Trophoblast cell (in vitro differentiated cells and primary cell): ENCODE results near the gene TBX5.

Experiments used
- DNase-seq, 2 donors: peaks; one replicate each; pipeline ENCODE4 v3.0.0-alpha.2; 2016
- H2AFZ ChIP-seq: 2 replicates; pipeline ENCODE4 v1.6.1; 2013; ENCODE audit warnings: low read length, moderate library complexity, mild to moderate bottlenecking; ENCODE audit not compliant: insufficient read depth, poor library complexity
- H2AK5ac ChIP-seq: 2 replicates; pipeline ENCODE4 v1.6.1; 2013; ENCODE audit warnings: mild to moderate bottlenecking, low read length
- H2BK120ac ChIP-seq: 2 replicates; pipeline ENCODE4 v1.6.1; 2013; ENCODE audit warnings: low read length, mild to moderate bottlenecking, moderate library complexity; ENCODE audit not compliant: insufficient read depth, poor library complexity
- H2BK12ac ChIP-seq: 2 replicates; pipeline ENCODE4 v1.6.1; 2013; ENCODE audit warnings: mild to moderate bottlenecking, low read length, moderate library complexity
- H2BK5ac ChIP-seq: 2 replicates; pipeline ENCODE4 v1.6.1; 2013; ENCODE audit warnings: low read length, low read depth, moderate library complexity, mild to moderate bottlenecking; ENCODE audit not compliant: poor library complexity
- H3K14ac ChIP-seq: 2 replicates; pipeline ENCODE4 v1.6.1; 2013; ENCODE audit warnings: mild to moderate bottlenecking, low read length
- H3K18ac ChIP-seq: 2 replicates; pipeline ENCODE4 v1.6.1; 2013; ENCODE audit warnings: mild to moderate bottlenecking, low read length
- H3K23ac ChIP-seq: 2 replicates; pipeline ENCODE4 v1.6.1; 2013; ENCODE audit warnings: low read length
- H3K27ac ChIP-seq: 2 replicates; pipeline ENCODE4 v1.5.1; 2013; ENCODE audit warnings: low read depth, mild to moderate bottlenecking, inconsistent platforms, low read length, moderate library complexity
- H3K27me3 ChIP-seq: 2 replicates; pipeline ENCODE4 v1.6.1; 2013; ENCODE audit warnings: inconsistent platforms, mild to moderate bottlenecking, low read length, moderate library complexity; ENCODE audit not compliant: insufficient read depth
- H3K36me3 ChIP-seq, 2 experiments: 1 replicate in 1 of 2; 2 replicates in 1 of 2; pipeline ENCODE4 v1.6.1; 2013; ENCODE audit warnings: low read length in 2 of 2, mild to moderate bottlenecking in 2 of 2, moderate library complexity in 1 of 2; ENCODE audit not compliant: insufficient read depth in 2 of 2, control insufficient read depth in 1 of 2
- H3K4ac ChIP-seq: 2 replicates; pipeline ENCODE4 v1.6.1; 2013; ENCODE audit warnings: low read depth, mild to moderate bottlenecking, low read length, moderate library complexity
- H3K4me1 ChIP-seq, 2 experiments: 1 replicate in 1 of 2; 2 replicates in 1 of 2; pipeline ENCODE4 v1.6.1; 2013; ENCODE audit warnings: low read length in 2 of 2, mild to moderate bottlenecking in 2 of 2, moderate library complexity in 1 of 2; ENCODE audit not compliant: insufficient read depth in 2 of 2, control insufficient read depth in 1 of 2
- H3K4me2 ChIP-seq: 2 replicates; pipeline ENCODE4 v1.6.1; 2013; ENCODE audit warnings: inconsistent platforms, mild to moderate bottlenecking, low read length, moderate library complexity
- H3K4me3 ChIP-seq: 2 replicates; pipeline ENCODE4 v1.5.1; 2013; ENCODE audit warnings: mild to moderate bottlenecking, low read depth, low read length, inconsistent platforms
- H3K79me1 ChIP-seq: one replicate; pipeline ENCODE4 v1.6.1; 2013; ENCODE audit warnings: low read length
- H3K79me2 ChIP-seq: 2 replicates; pipeline ENCODE4 v1.6.1; 2013; ENCODE audit warnings: low read length, mild to moderate bottlenecking; ENCODE audit not compliant: control insufficient read depth, insufficient read depth, poor library complexity
- H3K9ac ChIP-seq: 2 replicates; pipeline ENCODE4 v1.6.1; 2013; ENCODE audit warnings: mild to moderate bottlenecking, low read length
- H3K9me3 ChIP-seq: 2 replicates; pipeline ENCODE4 v1.6.1; 2013; ENCODE audit warnings: low read depth, mild to moderate bottlenecking, control low read depth, inconsistent platforms, low read length; ENCODE audit not compliant: insufficient read depth
- H4K12ac ChIP-seq: 2 replicates; pipeline ENCODE4 v1.6.1; 2013; ENCODE audit warnings: low read depth, mild to moderate bottlenecking, low read length, moderate library complexity
- H4K8ac ChIP-seq: 2 replicates; pipeline ENCODE4 v1.6.1; 2013; ENCODE audit warnings: low read depth, mild to moderate bottlenecking, low read length, moderate library complexity
- H4K91ac ChIP-seq: one replicate; pipeline ENCODE4 v1.6.1; 2013; ENCODE audit warnings: low read depth, mild to moderate bottlenecking, low read length, moderate library complexity
- WGBS: extraction: QIAGEN DNeasy Blood & Tissue Kit; methylation state at CpG from one replicate; pipeline ENCODE4 v1.1.7; 2013; ENCODE audit warnings: missing lambda C conversion rate; ENCODE audit not compliant: insufficient read length, insufficient coverage; ENCODE audit errors: extremely low coverage; 5-methylcytosine and 5-hydroxymethylcytosine counted together

TBX5 gene

GRCh38 chr12:114320968-114321367 is 85.0 kb downstream of the TBX5 start:
- no peak overlapping the region for H3K14ac ChIP-seq
- no peaks in the 10 kb centered on the region for H3K36me3 ChIP-seq
- no peak overlapping the region for H3K23ac ChIP-seq
- H3K4me2 ChIP-seq, result no peak overlapping the region
- no peak overlapping the region for H3K4me3 ChIP-seq
- H3K4me1 ChIP-seq, result peaks cover 0 to 2% of the 10 kb centered on the region in 2 experiments
- no peak overlapping the region for H2AK5ac ChIP-seq
- H3K18ac ChIP-seq, result no peak overlapping the region
- H3K4ac ChIP-seq, result no peak overlapping the region
- no peak overlapping the region for H2BK12ac ChIP-seq
- H4K12ac ChIP-seq, result no peak overlapping the region
- H4K8ac ChIP-seq, result no peak overlapping the region
- no peak overlapping the region for H4K91ac ChIP-seq
- no CpG with 5 or more reads among the region's 8 CpGs for WGBS
- no peaks in the 10 kb centered on the region for H3K27me3 ChIP-seq
- H3K27ac ChIP-seq, result no peak overlapping the region
- no peak overlapping the region for H2BK120ac ChIP-seq
- H3K79me2 ChIP-seq, result no peaks in the 10 kb centered on the region
- no peaks in the 10 kb centered on the region for H3K9me3 ChIP-seq
- DNase-seq, result no peak
- H3K9ac ChIP-seq, result no peak overlapping the region
- no peak overlapping the region for H2AFZ ChIP-seq
- H2BK5ac ChIP-seq, result no peak overlapping the region
- no peaks in the 10 kb centered on the region for H3K79me1 ChIP-seq

- DNase-seq, result no peak
- H3K14ac ChIP-seq, result no peak overlapping the region
- H3K27ac ChIP-seq, result no peak overlapping the region
- H3K9ac ChIP-seq, result no peak overlapping the region
- H3K9me3 ChIP-seq, result no peaks in the 10 kb centered on the region
- H4K91ac ChIP-seq, result no peak overlapping the region
- no peak overlapping the region for H2BK5ac ChIP-seq
- H3K27me3 ChIP-seq, result no peaks in the 10 kb centered on the region
- WGBS, result no CpG with 5 or more reads among the region's 9 CpGs
- H3K4me1 ChIP-seq, result peaks cover 0 to 2% of the 10 kb centered on the region in 2 experiments
- H3K79me2 ChIP-seq, result no peaks in the 10 kb centered on the region
- no peaks in the 10 kb centered on the region for H3K79me1 ChIP-seq
- H3K36me3 ChIP-seq, result no peaks in the 10 kb centered on the region
- H3K4me3 ChIP-seq, result no peak overlapping the region
- no peak overlapping the region for H2BK12ac ChIP-seq
- no peak overlapping the region for H2AK5ac ChIP-seq
- no peak overlapping the region for H3K4me2 ChIP-seq
- H4K8ac ChIP-seq, result no peak overlapping the region
- no peak overlapping the region for H2BK120ac ChIP-seq
- H2AFZ ChIP-seq, result no peak overlapping the region
- no peak overlapping the region for H4K12ac ChIP-seq
- H3K18ac ChIP-seq, result no peak overlapping the region
- no peak overlapping the region for H3K4ac ChIP-seq
- H3K23ac ChIP-seq, result no peak overlapping the region
Observed at GRCh38 chr12:114320101-114320500, 85.8 kb downstream of the TBX5 start.

- Histone ChIP-seq H4K8ac (no peak overlapping the region), H3K9ac (no peak overlapping the region)
- WGBS, result no CpG with 5 or more reads among the region's 11 CpGs
Observed at GRCh38 chr12:114319422-114319821, 86.5 kb downstream of the TBX5 start.

GRCh38 chr12:114318984-114319383 is 87.0 kb downstream of the TBX5 start:
- Histone ChIP-seq H3K27me3 (no peaks in the 10 kb centered on the region), H3K36me3 (no peaks in the 10 kb centered on the region), H3K9me3 (no peaks in the 10 kb centered on the region), H2BK120ac (no peak overlapping the region), H3K79me2 (no peaks in the 10 kb centered on the region), H3K23ac (no peak overlapping the region), H4K8ac (no peak overlapping the region), H3K27ac (no peak overlapping the region), H3K9ac (no peak overlapping the region), H2AK5ac (no peak overlapping the region), H2BK12ac (no peak overlapping the region), H4K12ac (no peak overlapping the region), H3K4ac (no peak overlapping the region), H4K91ac (no peak overlapping the region), H2AFZ (no peak overlapping the region), H3K4me2 (no peak overlapping the region), H3K14ac (no peak overlapping the region), H3K4me3 (no peak overlapping the region), H2BK5ac (no peak overlapping the region), H3K79me1 (no peaks in the 10 kb centered on the region), H3K18ac (no peak overlapping the region), H3K4me1 (peaks cover 0 to 2% of the 10 kb centered on the region in 2 experiments)
- WGBS, result no CpG with 5 or more reads among the region's 2 CpGs
- no peak for DNase-seq

More at GRCh38 chr12:114319422-114319821, 86.5 kb downstream of the TBX5 start:
- Histone ChIP-seq H2BK12ac (no peak overlapping the region), H2AK5ac (no peak overlapping the region), H3K79me1 (no peaks in the 10 kb centered on the region), H3K18ac (no peak overlapping the region), H4K12ac (no peak overlapping the region), H3K23ac (no peak overlapping the region), H2AFZ (no peak overlapping the region), H3K79me2 (no peaks in the 10 kb centered on the region), H3K4me3 (no peak overlapping the region), H4K91ac (no peak overlapping the region), H2BK5ac (no peak overlapping the region), H3K9me3 (no peaks in the 10 kb centered on the region), H3K27ac (no peak overlapping the region), H3K27me3 (no peaks in the 10 kb centered on the region), H3K4me2 (no peak overlapping the region), H3K36me3 (no peaks in the 10 kb centered on the region), H3K14ac (no peak overlapping the region), H2BK120ac (no peak overlapping the region), H3K4ac (no peak overlapping the region), H3K4me1 (peaks cover 0 to 2% of the 10 kb centered on the region in 2 experiments)
- DNase-seq, result no peak
